ENCODE data around the gene CHCHD3.

DNA sequence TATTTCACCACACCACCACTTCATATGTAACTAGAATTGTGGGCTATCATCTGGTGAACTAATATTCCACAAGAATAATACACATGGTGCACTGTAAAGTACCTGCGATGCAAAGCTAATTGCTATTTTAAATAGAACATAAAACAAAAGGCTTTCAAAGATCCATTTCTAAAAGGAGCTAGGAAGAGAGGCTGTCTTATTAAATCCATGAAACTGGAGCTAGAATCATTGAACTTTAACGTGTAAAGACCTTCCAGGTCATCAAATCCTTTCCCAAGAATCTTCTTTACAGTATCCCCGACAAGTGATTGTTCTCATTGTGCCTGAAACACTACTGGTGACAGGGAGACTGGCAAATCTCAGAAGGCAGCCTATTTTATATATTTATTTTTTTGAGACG is 224.9 kb downstream of the CHCHD3 start:
- TF ChIP-seq, protein P1, sequence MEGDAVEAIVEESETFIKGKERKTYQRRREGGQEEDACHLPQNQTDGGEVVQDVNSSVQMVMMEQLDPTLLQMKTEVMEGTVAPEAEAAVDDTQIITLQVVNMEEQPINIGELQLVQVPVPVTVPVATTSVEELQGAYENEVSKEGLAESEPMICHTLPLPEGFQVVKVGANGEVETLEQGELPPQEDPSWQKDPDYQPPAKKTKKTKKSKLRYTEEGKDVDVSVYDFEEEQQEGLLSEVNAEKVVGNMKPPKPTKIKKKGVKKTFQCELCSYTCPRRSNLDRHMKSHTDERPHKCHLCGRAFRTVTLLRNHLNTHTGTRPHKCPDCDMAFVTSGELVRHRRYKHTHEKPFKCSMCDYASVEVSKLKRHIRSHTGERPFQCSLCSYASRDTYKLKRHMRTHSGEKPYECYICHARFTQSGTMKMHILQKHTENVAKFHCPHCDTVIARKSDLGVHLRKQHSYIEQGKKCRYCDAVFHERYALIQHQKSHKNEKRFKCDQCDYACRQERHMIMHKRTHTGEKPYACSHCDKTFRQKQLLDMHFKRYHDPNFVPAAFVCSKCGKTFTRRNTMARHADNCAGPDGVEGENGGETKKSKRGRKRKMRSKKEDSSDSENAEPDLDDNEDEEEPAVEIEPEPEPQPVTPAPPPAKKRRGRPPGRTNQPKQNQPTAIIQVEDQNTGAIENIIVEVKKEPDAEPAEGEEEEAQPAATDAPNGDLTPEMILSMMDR (conservative IDR thresholded peaks at IDR 0.05; ENCODE audit: low read depth, low read length) = no peak
- no peak for TF ChIP-seq EZH2phosphoT487 (IDR thresholded peaks at IDR 0.05; ENCODE audit: borderline replicate concordance, low read length)
- no peak for TF ChIP-seq EZH2 (IDR thresholded peaks at IDR 0.05; ENCODE audit: low read length, unreplicated experiment)
